GM10266 (cell line): ENCODE measurements around the gene ZFP57.
"Not testable (repeated sequence)": the region's sequence is repeated elsewhere in the genome, so short reads cannot be mapped to it uniquely, and the experiment has no call there.

Experiments used
- DNase-seq: peaks from one replicate; pipeline ENCODE4 v3.0.0; 2012; ENCODE audit errors: extremely low spot score
- CTCF ChIP-seq: IDR thresholded peaks from 2 replicates; pipeline ENCODE4 v1.5.1; 2012; ENCODE audit warnings: mild to moderate bottlenecking, low read depth; ENCODE audit not compliant: control insufficient read depth, insufficient read depth; ENCODE audit errors: missing control alignments

Gene ZFP57

GRCh38 chr6:29675561-29675960, 5.4 kb downstream of the ZFP57 start:
- DNase-seq, result no peak
- TF ChIP-seq CTCF, result no peak

- TF ChIP-seq CTCF, result no peak
- no peak for DNase-seq
These were observed 6.9 kb downstream of the ZFP57 start for GRCh38 chr6:29674008-29674407.

- DNase-seq, result no peak
- TF ChIP-seq CTCF, result no peak
These were observed 7.8 kb downstream of the ZFP57 start for GRCh38 chr6:29673161-29673560.

GRCh38 chr6:29672116-29672515, 8.8 kb downstream of the ZFP57 start:
- not testable (repeated sequence) for DNase-seq

- TF ChIP-seq CTCF, result no peak
- DNase-seq, result no peak
These were observed 9.9 kb downstream of the ZFP57 start for GRCh38 chr6:29671026-29671425.

GRCh38 chr6:29667158-29667557, 13.8 kb downstream of the ZFP57 start:
- TF ChIP-seq CTCF, result no peak
- no peak for DNase-seq

GRCh38 chr6:29666826-29667130, 14.2 kb downstream of the ZFP57 start:
- no peak for DNase-seq
- no peak for TF ChIP-seq CTCF
